ENCODE data around the gene PRR36. TPM values are rescaled to one million over a fixed set of nuclear protein-coding genes. Genes with fewer than 3 reads are reported as not detected.
A peak's percentile ranks its signal among the peaks of the same experiment; 100 is the strongest.
"Not testable (repeated sequence)": the region's sequence is repeated elsewhere in the genome, so short reads cannot be mapped to it uniquely, and the experiment has no call there.

The PRR36 gene
- total RNA-seq, 2 experiments from 2014 or later: 0.10 TPM; not detected in 1

GRCh38 chr19:7894612-7895309 is 20.6 kb upstream of the PRR36 start:
- Mint-ChIP-seq H3K4me3 (no peak overlapping the region), H3K4me1 (peaks cover 2% of the 10 kb centered on the region), H3K27ac (no peak overlapping the region), H3K9me3 (no peaks in the 10 kb centered on the region), H3K27me3 (peaks cover 43% of the 10 kb centered on the region), H3K36me3 (no peaks in the 10 kb centered on the region)
- no peak for DNase-seq

GRCh38 chr19:7893362-7894101 is 19.3 kb upstream of the PRR36 start:
- peaks cover 53% of the 10 kb centered on the region for H3K27me3 Mint-ChIP-seq
- not testable (repeated sequence) for H3K36me3 Mint-ChIP-seq, DNase-seq, H3K9me3 Mint-ChIP-seq, H3K4me1 Mint-ChIP-seq, H3K27ac Mint-ChIP-seq, H3K4me3 Mint-ChIP-seq

- Mint-ChIP-seq H3K4me3 (no peak overlapping the region), H3K27me3 (peaks cover 56% of the 10 kb centered on the region), H3K4me1 (peaks cover under 1% of the 10 kb centered on the region), H3K27ac (no peak overlapping the region), H3K9me3 (no peaks in the 10 kb centered on the region), H3K36me3 (no peaks in the 10 kb centered on the region)
- DNase-seq: no peak
Measured at GRCh38 chr19:7888826-7889217, 14.6 kb upstream of the PRR36 start.

GRCh38 chr19:7888145-7888825 is 14.1 kb upstream of the PRR36 start, which contains the start of gene LRRC8E:
LRRC8E (plus strand) TSS chr19:7888510; CDS start chr19:7895604, 7,094 bp downstream.
- Mint-ChIP-seq H3K4me1 (no peaks in the 10 kb centered on the region), H3K27me3 (peaks cover 52% of the 10 kb centered on the region), H3K27ac (no peak within 1 kb of the TSS), H3K9me3 (no peaks in the 10 kb centered on the region), H3K4me3 (no peak within 1 kb of the TSS), H3K36me3 (no peaks in the 10 kb centered on the region)
- DNase-seq: peak; percentile 61

GRCh38 chr19:7887408-7888144 is 13.4 kb upstream of the PRR36 start:
- Mint-ChIP-seq H3K27me3 (peaks cover 45% of the 10 kb centered on the region), H3K9me3 (no peaks in the 10 kb centered on the region), H3K36me3 (no peaks in the 10 kb centered on the region), H3K4me3 (no peak overlapping the region), H3K4me1 (no peaks in the 10 kb centered on the region), H3K27ac (no peak overlapping the region)
- no peak for DNase-seq

GRCh38 chr19:7885818-7886217 is 11.6 kb upstream of the PRR36 start:
- Mint-ChIP-seq H3K27me3 (peaks cover 30% of the 10 kb centered on the region), H3K4me3 (no peak overlapping the region), H3K4me1 (no peaks in the 10 kb centered on the region), H3K36me3 (no peaks in the 10 kb centered on the region), H3K9me3 (no peaks in the 10 kb centered on the region), H3K27ac (no peak overlapping the region)
- no peak for DNase-seq

GRCh38 chr19:7883796-7884570 is 9.8 kb upstream of the PRR36 start:
- no peak for DNase-seq
- peaks cover 16% of the 10 kb centered on the region for H3K27me3 Mint-ChIP-seq
- H3K4me1 Mint-ChIP-seq: no peaks in the 10 kb centered on the region
- no peaks in the 10 kb centered on the region for H3K9me3 Mint-ChIP-seq
- no peak overlapping the region for H3K27ac Mint-ChIP-seq
- no peaks in the 10 kb centered on the region for H3K36me3 Mint-ChIP-seq
- no peak overlapping the region for H3K4me3 Mint-ChIP-seq

GRCh38 chr19:7883105-7883504 is 8.9 kb upstream of the PRR36 start:
- no peaks in the 10 kb centered on the region for H3K9me3 Mint-ChIP-seq
- H3K36me3 Mint-ChIP-seq: no peaks in the 10 kb centered on the region
- H3K27ac Mint-ChIP-seq: no peak overlapping the region
- H3K4me1 Mint-ChIP-seq: no peaks in the 10 kb centered on the region
- no peak for DNase-seq
- H3K4me3 Mint-ChIP-seq: no peak overlapping the region
- H3K27me3 Mint-ChIP-seq: peaks cover 12% of the 10 kb centered on the region

- no peaks in the 10 kb centered on the region for H3K4me1 Mint-ChIP-seq
- H3K9me3 Mint-ChIP-seq: no peaks in the 10 kb centered on the region
- H3K36me3 Mint-ChIP-seq: no peaks in the 10 kb centered on the region
- DNase-seq: no peak
- no peak overlapping the region for H3K4me3 Mint-ChIP-seq
- H3K27me3 Mint-ChIP-seq: peaks cover 9% of the 10 kb centered on the region
- no peak overlapping the region for H3K27ac Mint-ChIP-seq
Measured at GRCh38 chr19:7881910-7882309, 7.7 kb upstream of the PRR36 start.

GRCh38 chr19:7879836-7880235 is 5.6 kb upstream of the PRR36 start:
- Mint-ChIP-seq H3K4me1 (peaks cover 2% of the 10 kb centered on the region), H3K9me3 (no peaks in the 10 kb centered on the region), H3K27ac (no peak overlapping the region), H3K27me3 (peaks cover 11% of the 10 kb centered on the region), H3K4me3 (no peak overlapping the region), H3K36me3 (no peaks in the 10 kb centered on the region)
- DNase-seq: no peak

- H3K36me3 Mint-ChIP-seq: no peaks in the 10 kb centered on the region
- no peak overlapping the region for H3K4me3 Mint-ChIP-seq
- no peak overlapping the region for H3K27ac Mint-ChIP-seq
- peaks cover 4% of the 10 kb centered on the region for H3K4me1 Mint-ChIP-seq
- H3K9me3 Mint-ChIP-seq: no peaks in the 10 kb centered on the region
- H3K27me3 Mint-ChIP-seq: peaks cover 16% of the 10 kb centered on the region
- DNase-seq: no peak
Measured at GRCh38 chr19:7879111-7879807, 5.1 kb upstream of the PRR36 start.

GRCh38 chr19:7877249-7877836 is 3.2 kb upstream of the PRR36 start:
- Mint-ChIP-seq H3K4me1 (peaks cover 7% of the 10 kb centered on the region), H3K36me3 (no peaks in the 10 kb centered on the region), H3K4me3 (no peak overlapping the region), H3K27me3 (peaks cover 29% of the 10 kb centered on the region), H3K9me3 (no peaks in the 10 kb centered on the region), H3K27ac (no peak overlapping the region)
- DNase-seq: no peak

- H3K4me3 Mint-ChIP-seq: peak overlapping the region; percentile 40
- peaks cover 24% of the 10 kb centered on the region for H3K4me1 Mint-ChIP-seq
- H3K36me3 Mint-ChIP-seq: no peaks in the 10 kb centered on the region
- no peak for DNase-seq
- no peak overlapping the region for H3K27ac Mint-ChIP-seq
- H3K27me3 Mint-ChIP-seq: peaks cover 45% of the 10 kb centered on the region
- no peaks in the 10 kb centered on the region for H3K9me3 Mint-ChIP-seq
Measured at GRCh38 chr19:7874897-7875273, 695 bp upstream of the PRR36 start.

Measured in activated naive CD8-positive, alpha-beta T cell treated with anti-CD3 and anti-CD28 coated beads for 36 hours (primary cell).